Testis (tissue), 3 donors: ENCODE data around the gene LPP. TPM values are rescaled to one million over a fixed set of nuclear protein-coding genes. Genes with fewer than 3 reads are reported as not detected.

ENCODE experiments used
- DNase-seq: peaks from one replicate; pipeline ENCODE4 v3.0.0-alpha.2; 2019
- H3K27ac ChIP-seq, 2 donors: fragments of 200-600 bp; sonication (generic); one replicate each; pipeline ENCODE4 v1.5.1; 2019
- H3K27me3 ChIP-seq: fragments of 200-600 bp; sonication (generic); one replicate; pipeline ENCODE4 v1.5.1; 2019
- H3K36me3 ChIP-seq: fragments of 200-600 bp; sonication (generic); one replicate; pipeline ENCODE4 v1.5.1; 2017; ENCODE audit warnings: low read depth; ENCODE audit errors: missing control alignments
- H3K4me1 ChIP-seq: fragments of 200-600 bp; sonication (generic); one replicate; pipeline ENCODE4 v1.5.1; 2019
- H3K4me3 ChIP-seq, 2 donors: fragments of 200-600 bp; sonication (generic); one replicate each; pipeline ENCODE4 v1.5.1; 2017 to 2019
- H3K9me3 ChIP-seq: fragments of 200-600 bp; sonication (generic); one replicate; pipeline ENCODE4 v1.5.1; 2017
- CTCF ChIP-seq, 3 experiments: fragments of 450-650 bp in 2 of 3; fragments of 200-600 bp in 1 of 3; sonication (generic) in 1 of 3; IDR thresholded peaks; one replicate each; pipeline ENCODE4 v1.5.1; 2016 to 2019; ENCODE audit warnings: antibody characterized with exemption in 3 of 3, mild to moderate bottlenecking in 2 of 3, moderate library complexity in 1 of 3
- POLR2A ChIP-seq: fragments of 450-650 bp; IDR thresholded peaks from one replicate; pipeline ENCODE4 v1.6.1; 2017; ENCODE audit warnings: antibody characterized with exemption, mild to moderate bottlenecking, moderate library complexity
- WGBS, 2 donors: methylation state at CpG; one replicate each; pipeline ENCODE4 v1.1.5; 2018; 5-methylcytosine and 5-hydroxymethylcytosine counted together
- intact Hi-C: fragments of 100-400 bp; cut with DNase I; formaldehyde crosslinking; loops from one replicate; pipeline ENCODE4 v1.15.1; 2023; ENCODE audit warnings: low total_unique reads
- polyA plus RNA-seq: library from polyadenylated mRNA; stranded (reverse); fragments of 350-450 nt; fragmentation: Illumina TruSeq; extraction: RNeasy Lipid Tissue Mini Kit (QIAGEN cat#74804); gene quantifications from one replicate; pipeline ENCODE4 v1.2.3, GENCODE V29; 2014; ENCODE audit warnings: low read depth, low replicate concordance; ENCODE audit not compliant: insufficient read depth
- total RNA-seq, 2 donors: library from RNA; depleted of rRNA; stranded (reverse); fragments of >200 nt; gene quantifications; one replicate each; pipeline ENCODE4 v1.2.3, GENCODE V29; 2016

Gene LPP
- total and polyA plus RNA-seq, 3 donors from 2014 or later: 89.9 to 135 (median 132) TPM

DNA sequence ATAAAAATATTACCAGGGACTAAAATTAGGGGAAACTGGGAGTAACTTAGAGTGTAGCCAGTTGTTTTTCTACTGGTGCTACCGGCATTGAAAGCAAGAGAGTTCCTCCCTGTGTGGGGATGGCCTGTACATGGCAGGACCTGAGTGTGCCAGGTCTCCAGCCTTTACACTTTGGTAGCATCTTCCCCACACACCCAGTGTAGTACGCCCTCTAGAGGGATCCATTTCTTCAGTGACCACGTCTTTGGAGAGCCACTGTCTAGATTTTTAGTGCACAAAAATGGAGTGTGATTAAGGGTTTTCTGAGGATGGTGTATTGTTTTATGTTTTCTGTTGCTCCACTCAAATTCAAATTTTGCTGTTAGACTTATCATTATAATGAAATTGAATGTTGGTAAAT lies 510.8 kb downstream of the LPP start:
- no peaks in the 10 kb centered on the region for H3K4me1 ChIP-seq
- H3K27ac ChIP-seq: no peak overlapping the region
- no peaks in the 10 kb centered on the region for H3K27me3 ChIP-seq
- intact Hi-C loops: no loop called here
- no peak overlapping the region for H3K4me3 ChIP-seq
- TF ChIP-seq POLR2A (no peak), CTCF (IDR thresholded peaks at IDR 0.05) (no peak)
- no peak for DNase-seq
- WGBS, 2 donors: 84 to 91% methylated on average over 3 of the region's 3 CpGs
- H3K36me3 ChIP-seq: no peaks in the 10 kb centered on the region
- no peaks in the 10 kb centered on the region for H3K9me3 ChIP-seq

- TF ChIP-seq POLR2A: no peak
- no peak for TF ChIP-seq CTCF (IDR thresholded peaks at IDR 0.05)
- Histone ChIP-seq H3K27ac (no peak overlapping the region), H3K4me1 (no peaks in the 10 kb centered on the region), H3K9me3 (no peaks in the 10 kb centered on the region), H3K36me3 (no peaks in the 10 kb centered on the region), H3K4me3 (no peak overlapping the region), H3K27me3 (no peaks in the 10 kb centered on the region)
- intact Hi-C loops: no loop called here
- DNase-seq: no peak
- 87 to 89% methylated on average over 2 of the region's 2 CpGs for WGBS, 2 donors
These were observed 514.0 kb downstream of the LPP start for GRCh38 chr3:188667926-188668325.

DNA sequence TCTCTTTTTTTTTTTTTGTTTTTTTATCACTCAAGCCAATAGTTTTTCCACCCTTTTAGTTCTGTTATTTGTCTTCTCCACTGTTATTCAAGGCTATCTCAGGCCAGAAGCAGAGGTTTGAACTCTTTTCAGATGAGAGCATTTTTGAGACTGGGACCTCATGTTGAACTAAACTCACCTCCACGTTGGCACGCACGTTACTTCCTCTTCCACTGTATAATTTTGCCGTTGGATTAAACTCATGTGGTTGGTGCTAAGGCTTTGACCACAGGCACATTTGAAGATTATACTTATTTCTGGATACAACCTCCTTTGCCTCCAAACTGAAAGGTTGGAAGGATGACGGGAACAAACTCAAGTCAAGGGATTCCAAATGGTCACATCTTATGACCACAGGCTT lies 516.5 kb downstream of the LPP start:
- Histone ChIP-seq H3K4me1 (no peaks in the 10 kb centered on the region), H3K36me3 (no peaks in the 10 kb centered on the region), H3K27ac (no peak overlapping the region), H3K9me3 (no peaks in the 10 kb centered on the region), H3K4me3 (no peak overlapping the region), H3K27me3 (no peaks in the 10 kb centered on the region)
- intact Hi-C loops: no loop called here
- DNase-seq: no peak
- WGBS, 2 donors: 90 to 95% methylated on average over 5 of the region's 5 CpGs
- TF ChIP-seq CTCF (IDR thresholded peaks at IDR 0.05) (no peak), POLR2A (no peak)

- Histone ChIP-seq H3K27me3 (no peaks in the 10 kb centered on the region), H3K36me3 (no peaks in the 10 kb centered on the region), H3K4me1 (no peaks in the 10 kb centered on the region), H3K27ac (no peak overlapping the region), H3K9me3 (no peaks in the 10 kb centered on the region), H3K4me3 (no peak overlapping the region)
- TF ChIP-seq POLR2A (no peak), CTCF (IDR thresholded peaks at IDR 0.05) (no peak)
- intact Hi-C loops: no loop called here
- DNase-seq: no peak
- WGBS, 2 donors: 70 to 74% methylated on average over 4 of the region's 4 CpGs
These were observed 518.0 kb downstream of the LPP start for GRCh38 chr3:188671971-188672370.

DNA sequence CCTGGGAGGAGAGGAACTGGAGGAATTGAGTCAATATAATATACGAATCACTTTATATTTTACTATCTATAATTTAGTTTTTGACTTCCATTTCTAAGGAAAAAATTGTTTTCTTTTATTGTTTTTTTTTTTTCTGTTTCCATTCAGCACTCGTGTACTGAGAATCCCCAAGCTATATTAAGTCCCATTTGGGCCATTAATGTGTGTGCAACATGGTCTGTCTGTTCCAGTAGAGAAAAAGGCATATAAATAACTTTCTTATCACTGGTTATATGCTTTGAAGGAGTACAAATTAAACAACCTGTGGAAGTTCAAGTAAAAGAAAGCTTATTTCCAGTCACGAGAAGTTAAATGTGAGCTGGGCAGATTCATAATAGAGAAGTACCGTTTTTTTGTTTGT lies 518.9 kb downstream of the LPP start:
- H3K27ac ChIP-seq: no peak overlapping the region
- 65 to 67% methylated on average over 4 of the region's 4 CpGs for WGBS, 2 donors
- H3K4me3 ChIP-seq: no peak overlapping the region
- no peaks in the 10 kb centered on the region for H3K9me3 ChIP-seq
- H3K27me3 ChIP-seq: no peaks in the 10 kb centered on the region
- intact Hi-C loops: no loop called here
- H3K4me1 ChIP-seq: no peaks in the 10 kb centered on the region
- TF ChIP-seq CTCF (IDR thresholded peaks at IDR 0.05): no peak
- TF ChIP-seq POLR2A: no peak
- no peaks in the 10 kb centered on the region for H3K36me3 ChIP-seq
- DNase-seq: no peak
